22Rv1 (cell line): ENCODE measurements around the gene GAP43.

Experiments
- ZFX ChIP-seq: fragments of 450-650 bp; IDR thresholded peaks from 2 replicates; pipeline ENCODE4 v1.6.1; 2017; ENCODE audit warnings: antibody characterized with exemption, borderline replicate concordance
- TF ChIP-seq, protein P1 (sequence below): fragments of 450-650 bp; IDR thresholded peaks from 2 replicates; pipeline ENCODE4 v1.5.1; 2017; ENCODE audit warnings: mild to moderate bottlenecking

DNA sequence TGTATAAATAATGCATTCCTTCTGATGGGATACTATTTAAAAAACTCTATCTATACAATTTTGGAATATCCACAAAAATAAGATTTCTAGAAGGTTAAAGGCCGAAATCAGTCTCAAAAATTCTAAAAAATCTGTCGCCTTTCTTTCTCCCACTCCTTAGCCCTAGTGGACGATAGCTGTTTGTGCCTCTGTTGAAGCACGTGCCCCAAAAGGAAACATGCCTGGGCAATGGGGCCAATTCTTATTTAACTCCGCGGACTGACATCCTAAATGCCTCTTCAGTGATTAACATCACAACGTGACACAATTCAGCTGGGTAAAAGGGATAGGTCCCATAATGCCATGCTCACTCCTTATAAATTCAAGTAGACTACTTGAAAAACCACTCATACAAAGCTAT is 65.1 kb downstream of the GAP43 start:
- TF ChIP-seq, protein P1, sequence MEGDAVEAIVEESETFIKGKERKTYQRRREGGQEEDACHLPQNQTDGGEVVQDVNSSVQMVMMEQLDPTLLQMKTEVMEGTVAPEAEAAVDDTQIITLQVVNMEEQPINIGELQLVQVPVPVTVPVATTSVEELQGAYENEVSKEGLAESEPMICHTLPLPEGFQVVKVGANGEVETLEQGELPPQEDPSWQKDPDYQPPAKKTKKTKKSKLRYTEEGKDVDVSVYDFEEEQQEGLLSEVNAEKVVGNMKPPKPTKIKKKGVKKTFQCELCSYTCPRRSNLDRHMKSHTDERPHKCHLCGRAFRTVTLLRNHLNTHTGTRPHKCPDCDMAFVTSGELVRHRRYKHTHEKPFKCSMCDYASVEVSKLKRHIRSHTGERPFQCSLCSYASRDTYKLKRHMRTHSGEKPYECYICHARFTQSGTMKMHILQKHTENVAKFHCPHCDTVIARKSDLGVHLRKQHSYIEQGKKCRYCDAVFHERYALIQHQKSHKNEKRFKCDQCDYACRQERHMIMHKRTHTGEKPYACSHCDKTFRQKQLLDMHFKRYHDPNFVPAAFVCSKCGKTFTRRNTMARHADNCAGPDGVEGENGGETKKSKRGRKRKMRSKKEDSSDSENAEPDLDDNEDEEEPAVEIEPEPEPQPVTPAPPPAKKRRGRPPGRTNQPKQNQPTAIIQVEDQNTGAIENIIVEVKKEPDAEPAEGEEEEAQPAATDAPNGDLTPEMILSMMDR, result no peak
- TF ChIP-seq ZFX, result no peak
